SK-N-SH (cell line): ENCODE results near the gene GALNTL6.

Source experiments
- CHD2 ChIP-seq: fragments of 150-350 bp; IDR thresholded peaks from 2 replicates; pipeline ENCODE4 v1.6.1; 2018; ENCODE audit warnings: low read length; ENCODE audit not compliant: partially characterized antibody
- EZH2phosphoT487 ChIP-seq: fragments of 200-600 bp; sonication (generic); IDR thresholded peaks from 2 replicates; pipeline ENCODE4 v1.6.1; 2017; ENCODE audit warnings: low read depth, mixed run types, mild to moderate bottlenecking, antibody characterized with exemption, moderate library complexity, borderline replicate concordance
- NFIC ChIP-seq: IDR thresholded peaks from 2 replicates; pipeline ENCODE4 v1.4.0; 2012; ENCODE audit warnings: borderline replicate concordance
- POLR2AphosphoS5 ChIP-seq: IDR thresholded peaks from 2 replicates; pipeline ENCODE4 v1.6.1; 2012; ENCODE audit warnings: low read depth, low read length
- RAD21 ChIP-seq: IDR thresholded peaks from 2 replicates; pipeline ENCODE4 v1.6.1; 2012; ENCODE audit warnings: mild to moderate bottlenecking, low read length
- RFX5 ChIP-seq: IDR thresholded peaks from 2 replicates; pipeline ENCODE4 v1.6.1; 2012; ENCODE audit warnings: mild to moderate bottlenecking, improper control_type of control experiment, low read length
- SMC3 ChIP-seq: IDR thresholded peaks from 2 replicates; pipeline ENCODE4 v1.6.1; 2012; ENCODE audit warnings: low read depth, low read length, improper control_type of control experiment
- TEAD4 ChIP-seq: IDR thresholded peaks from 2 replicates; pipeline ENCODE4 v1.4.0; 2012; ENCODE audit warnings: mild to moderate bottlenecking, borderline replicate concordance; ENCODE audit not compliant: insufficient read depth
- TF ChIP-seq, protein P1 (sequence below): fragments of 200-600 bp; sonication (generic); IDR thresholded peaks from 2 replicates; pipeline ENCODE4 v1.6.1; 2017; ENCODE audit warnings: antibody characterized with exemption, mild to moderate bottlenecking, moderate library complexity
- TF ChIP-seq, protein P2 (sequence below): IDR thresholded peaks from 2 replicates; pipeline ENCODE4; 2012
- TF ChIP-seq, protein P3 (sequence below): IDR thresholded peaks from 2 replicates; pipeline ENCODE4 v1.6.1; 2012; ENCODE audit warnings: mild to moderate bottlenecking, low read depth, low read length, moderate library complexity
- TF ChIP-seq, protein P4 (sequence below): IDR thresholded peaks from 2 replicates; pipeline ENCODE4 v1.4.0; 2012; ENCODE audit warnings: low read depth, borderline replicate concordance

DNA sequence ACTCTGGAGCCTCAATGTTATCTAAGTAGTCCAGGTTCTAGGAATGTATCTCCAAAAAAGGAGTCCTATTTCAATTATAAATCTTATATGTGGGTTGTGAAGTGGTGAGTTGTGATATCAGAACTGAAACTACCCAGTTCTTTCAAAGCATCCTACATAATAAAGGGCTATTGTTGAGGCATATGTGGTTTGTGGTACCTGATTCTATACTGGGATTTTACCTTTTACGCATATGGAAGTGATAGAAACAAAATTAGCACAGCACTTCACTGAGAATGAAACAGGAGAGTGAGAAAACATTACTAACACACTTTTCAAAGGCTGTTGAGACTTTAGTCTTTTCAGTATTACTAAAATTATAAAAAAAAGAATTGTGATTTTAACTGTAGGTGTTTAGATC is 937.7 kb downstream of the GALNTL6 start:
- TF ChIP-seq RAD21 (no peak), CHD2 (no peak), NFIC (no peak), RFX5 (no peak), EZH2phosphoT487 (no peak), TEAD4 (no peak), SMC3 (no peak), POLR2AphosphoS5 (no peak)
- TF ChIP-seq, protein P1, sequence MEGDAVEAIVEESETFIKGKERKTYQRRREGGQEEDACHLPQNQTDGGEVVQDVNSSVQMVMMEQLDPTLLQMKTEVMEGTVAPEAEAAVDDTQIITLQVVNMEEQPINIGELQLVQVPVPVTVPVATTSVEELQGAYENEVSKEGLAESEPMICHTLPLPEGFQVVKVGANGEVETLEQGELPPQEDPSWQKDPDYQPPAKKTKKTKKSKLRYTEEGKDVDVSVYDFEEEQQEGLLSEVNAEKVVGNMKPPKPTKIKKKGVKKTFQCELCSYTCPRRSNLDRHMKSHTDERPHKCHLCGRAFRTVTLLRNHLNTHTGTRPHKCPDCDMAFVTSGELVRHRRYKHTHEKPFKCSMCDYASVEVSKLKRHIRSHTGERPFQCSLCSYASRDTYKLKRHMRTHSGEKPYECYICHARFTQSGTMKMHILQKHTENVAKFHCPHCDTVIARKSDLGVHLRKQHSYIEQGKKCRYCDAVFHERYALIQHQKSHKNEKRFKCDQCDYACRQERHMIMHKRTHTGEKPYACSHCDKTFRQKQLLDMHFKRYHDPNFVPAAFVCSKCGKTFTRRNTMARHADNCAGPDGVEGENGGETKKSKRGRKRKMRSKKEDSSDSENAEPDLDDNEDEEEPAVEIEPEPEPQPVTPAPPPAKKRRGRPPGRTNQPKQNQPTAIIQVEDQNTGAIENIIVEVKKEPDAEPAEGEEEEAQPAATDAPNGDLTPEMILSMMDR: no peak
- TF ChIP-seq, protein P2, sequence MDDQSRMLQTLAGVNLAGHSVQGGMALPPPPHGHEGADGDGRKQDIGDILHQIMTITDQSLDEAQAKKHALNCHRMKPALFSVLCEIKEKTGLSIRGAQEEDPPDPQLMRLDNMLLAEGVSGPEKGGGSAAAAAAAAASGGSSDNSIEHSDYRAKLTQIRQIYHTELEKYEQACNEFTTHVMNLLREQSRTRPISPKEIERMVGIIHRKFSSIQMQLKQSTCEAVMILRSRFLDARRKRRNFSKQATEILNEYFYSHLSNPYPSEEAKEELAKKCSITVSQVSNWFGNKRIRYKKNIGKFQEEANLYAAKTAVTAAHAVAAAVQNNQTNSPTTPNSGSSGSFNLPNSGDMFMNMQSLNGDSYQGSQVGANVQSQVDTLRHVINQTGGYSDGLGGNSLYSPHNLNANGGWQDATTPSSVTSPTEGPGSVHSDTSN: no peak
- TF ChIP-seq, protein P3, sequence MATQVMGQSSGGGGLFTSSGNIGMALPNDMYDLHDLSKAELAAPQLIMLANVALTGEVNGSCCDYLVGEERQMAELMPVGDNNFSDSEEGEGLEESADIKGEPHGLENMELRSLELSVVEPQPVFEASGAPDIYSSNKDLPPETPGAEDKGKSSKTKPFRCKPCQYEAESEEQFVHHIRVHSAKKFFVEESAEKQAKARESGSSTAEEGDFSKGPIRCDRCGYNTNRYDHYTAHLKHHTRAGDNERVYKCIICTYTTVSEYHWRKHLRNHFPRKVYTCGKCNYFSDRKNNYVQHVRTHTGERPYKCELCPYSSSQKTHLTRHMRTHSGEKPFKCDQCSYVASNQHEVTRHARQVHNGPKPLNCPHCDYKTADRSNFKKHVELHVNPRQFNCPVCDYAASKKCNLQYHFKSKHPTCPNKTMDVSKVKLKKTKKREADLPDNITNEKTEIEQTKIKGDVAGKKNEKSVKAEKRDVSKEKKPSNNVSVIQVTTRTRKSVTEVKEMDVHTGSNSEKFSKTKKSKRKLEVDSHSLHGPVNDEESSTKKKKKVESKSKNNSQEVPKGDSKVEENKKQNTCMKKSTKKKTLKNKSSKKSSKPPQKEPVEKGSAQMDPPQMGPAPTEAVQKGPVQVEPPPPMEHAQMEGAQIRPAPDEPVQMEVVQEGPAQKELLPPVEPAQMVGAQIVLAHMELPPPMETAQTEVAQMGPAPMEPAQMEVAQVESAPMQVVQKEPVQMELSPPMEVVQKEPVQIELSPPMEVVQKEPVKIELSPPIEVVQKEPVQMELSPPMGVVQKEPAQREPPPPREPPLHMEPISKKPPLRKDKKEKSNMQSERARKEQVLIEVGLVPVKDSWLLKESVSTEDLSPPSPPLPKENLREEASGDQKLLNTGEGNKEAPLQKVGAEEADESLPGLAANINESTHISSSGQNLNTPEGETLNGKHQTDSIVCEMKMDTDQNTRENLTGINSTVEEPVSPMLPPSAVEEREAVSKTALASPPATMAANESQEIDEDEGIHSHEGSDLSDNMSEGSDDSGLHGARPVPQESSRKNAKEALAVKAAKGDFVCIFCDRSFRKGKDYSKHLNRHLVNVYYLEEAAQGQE: no peak
- TF ChIP-seq, protein P4, sequence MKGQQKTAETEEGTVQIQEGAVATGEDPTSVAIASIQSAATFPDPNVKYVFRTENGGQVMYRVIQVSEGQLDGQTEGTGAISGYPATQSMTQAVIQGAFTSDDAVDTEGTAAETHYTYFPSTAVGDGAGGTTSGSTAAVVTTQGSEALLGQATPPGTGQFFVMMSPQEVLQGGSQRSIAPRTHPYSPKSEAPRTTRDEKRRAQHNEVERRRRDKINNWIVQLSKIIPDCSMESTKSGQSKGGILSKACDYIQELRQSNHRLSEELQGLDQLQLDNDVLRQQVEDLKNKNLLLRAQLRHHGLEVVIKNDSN: no peak
